ENCODE data around the gene HYAL3. TPM values are rescaled to one million over a fixed set of nuclear protein-coding genes. Genes with fewer than 3 reads are reported as not detected.

The HYAL3 gene
- total RNA-seq, 1 donor from 2014 or later = 9.6 TPM

Other genes with a start within 250 kb of the HYAL3 start
- 116 and 184 TPM in 2 replicates for gene RBM5, start 210.5 kb downstream of the HYAL3 start, total RNA-seq
- 73.6 and 80.9 TPM in 2 replicates for gene SEMA3F, start 144.1 kb downstream of the HYAL3 start, total RNA-seq
- under 0.01 TPM in 1 of 2 replicates, not detected in the other for gene GNAT1, start 107.8 kb downstream of the HYAL3 start, total RNA-seq
- gene SLC38A3, start 94.1 kb downstream of the HYAL3 start, total RNA-seq = 0.07 TPM in 1 of 2 replicates, not detected in the other
- 597 and 651 TPM in 2 replicates for gene GNAI2, start 63.2 kb downstream of the HYAL3 start, total RNA-seq
- gene SEMA3B, start 30.3 kb downstream of the HYAL3 start, total RNA-seq = 0.53 and 0.66 TPM in 2 replicates
- gene LSMEM2, start 20.3 kb downstream of the HYAL3 start, total RNA-seq = not detected in 2 replicates
- 148 and 187 TPM in 2 replicates for gene IFRD2, start 7.0 kb downstream of the HYAL3 start, total RNA-seq
- gene NAA80, start within 50 bp of the HYAL3 start, total RNA-seq = 2.6 and 3.6 TPM in 2 replicates
- 6.9 and 7.1 TPM in 2 replicates for gene HYAL1, start 4.2 kb upstream of the HYAL3 start, total RNA-seq
- 535 and 564 TPM in 2 replicates for gene HYAL2, start 23.3 kb upstream of the HYAL3 start, total RNA-seq
- gene TUSC2, start 28.8 kb upstream of the HYAL3 start, total RNA-seq = 24.8 and 36.5 TPM in 2 replicates
- 17.0 and 22.5 TPM in 2 replicates for gene RASSF1, start 41.4 kb upstream of the HYAL3 start, total RNA-seq
- gene ZMYND10, start 46.3 kb upstream of the HYAL3 start, total RNA-seq = 0.13 and 0.35 TPM in 2 replicates
- 19.9 and 20.1 TPM in 2 replicates for gene NPRL2, start 51.4 kb upstream of the HYAL3 start, total RNA-seq
- 19.1 and 26.3 TPM in 2 replicates for gene CYB561D2, start 51.5 kb upstream of the HYAL3 start, total RNA-seq
- gene TMEM115, start 60.1 kb upstream of the HYAL3 start, total RNA-seq = 36.8 and 38.1 TPM in 2 replicates
- not detected in 2 replicates for gene CACNA2D2, start 204.2 kb upstream of the HYAL3 start, total RNA-seq